Fibroblast of pulmonary artery (primary cell): ENCODE data around the gene GLYR1.

Source experiments
- DNase-seq: peaks from one replicate; pipeline ENCODE4 v3.0.0-alpha.2; 2010; ENCODE audit warnings: low read depth
- H3K4me3 ChIP-seq: replicated peaks from 2 replicates; pipeline ENCODE4 v1.5.1; 2011; ENCODE audit warnings: low read depth, mild to moderate bottlenecking, control low read depth, low read length, moderate library complexity
- TF ChIP-seq, protein P1 (sequence below): IDR thresholded peaks from 2 replicates; pipeline ENCODE4 v1.5.1; 2011; ENCODE audit warnings: mild to moderate bottlenecking, control low read depth, low read length, inconsistent platforms; ENCODE audit errors: missing control alignments

Gene GLYR1

DNA sequence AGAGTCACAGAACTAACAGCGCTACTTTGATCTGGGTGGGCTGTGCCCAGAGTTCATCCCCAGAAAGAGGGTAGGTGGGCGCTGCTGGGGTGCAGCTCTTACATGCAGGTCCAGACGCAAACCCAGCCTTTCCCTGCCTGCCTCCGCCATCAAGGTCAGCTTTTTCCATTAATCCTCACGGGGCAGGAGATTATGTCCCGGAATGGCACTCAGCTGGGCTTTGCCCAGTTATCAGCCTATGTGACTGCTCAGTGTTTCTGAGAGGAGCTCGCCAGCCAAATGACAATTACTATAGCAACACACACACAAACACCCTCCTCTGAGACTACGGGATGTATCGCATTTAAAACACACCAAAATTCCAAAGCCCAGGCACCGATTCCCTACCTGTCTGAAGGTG lies 20.1 kb downstream of the GLYR1 start:
- DNase-seq, result no peak

DNA sequence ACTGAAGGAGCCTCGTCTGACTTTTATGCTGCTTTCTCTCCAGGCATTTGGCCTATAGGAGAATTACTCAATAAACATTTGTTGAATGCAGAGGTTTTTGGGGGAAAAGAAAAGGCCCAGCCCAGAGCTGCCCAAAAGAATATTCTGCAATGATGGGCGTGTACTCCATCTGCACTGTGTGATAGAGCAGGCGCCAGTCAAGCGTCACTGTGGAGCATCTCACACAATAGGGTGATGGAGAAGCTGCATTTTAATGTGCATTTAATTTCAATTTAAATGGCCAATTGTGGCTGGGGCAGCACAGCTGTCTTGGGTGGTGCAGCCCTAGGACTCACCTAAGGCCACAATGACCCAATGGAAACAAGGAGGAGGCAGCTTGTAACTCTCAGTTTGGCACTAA lies 20.6 kb downstream of the GLYR1 start:
- DNase-seq, result no peak
- no peak overlapping the region for H3K4me3 ChIP-seq
- TF ChIP-seq, protein P1, sequence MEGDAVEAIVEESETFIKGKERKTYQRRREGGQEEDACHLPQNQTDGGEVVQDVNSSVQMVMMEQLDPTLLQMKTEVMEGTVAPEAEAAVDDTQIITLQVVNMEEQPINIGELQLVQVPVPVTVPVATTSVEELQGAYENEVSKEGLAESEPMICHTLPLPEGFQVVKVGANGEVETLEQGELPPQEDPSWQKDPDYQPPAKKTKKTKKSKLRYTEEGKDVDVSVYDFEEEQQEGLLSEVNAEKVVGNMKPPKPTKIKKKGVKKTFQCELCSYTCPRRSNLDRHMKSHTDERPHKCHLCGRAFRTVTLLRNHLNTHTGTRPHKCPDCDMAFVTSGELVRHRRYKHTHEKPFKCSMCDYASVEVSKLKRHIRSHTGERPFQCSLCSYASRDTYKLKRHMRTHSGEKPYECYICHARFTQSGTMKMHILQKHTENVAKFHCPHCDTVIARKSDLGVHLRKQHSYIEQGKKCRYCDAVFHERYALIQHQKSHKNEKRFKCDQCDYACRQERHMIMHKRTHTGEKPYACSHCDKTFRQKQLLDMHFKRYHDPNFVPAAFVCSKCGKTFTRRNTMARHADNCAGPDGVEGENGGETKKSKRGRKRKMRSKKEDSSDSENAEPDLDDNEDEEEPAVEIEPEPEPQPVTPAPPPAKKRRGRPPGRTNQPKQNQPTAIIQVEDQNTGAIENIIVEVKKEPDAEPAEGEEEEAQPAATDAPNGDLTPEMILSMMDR, result no peak

More for the DNA sequence above, 20.1 kb downstream of the GLYR1 start:
- H3K4me3 ChIP-seq, result no peak overlapping the region
- TF ChIP-seq, protein P1, result no peak

DNA sequence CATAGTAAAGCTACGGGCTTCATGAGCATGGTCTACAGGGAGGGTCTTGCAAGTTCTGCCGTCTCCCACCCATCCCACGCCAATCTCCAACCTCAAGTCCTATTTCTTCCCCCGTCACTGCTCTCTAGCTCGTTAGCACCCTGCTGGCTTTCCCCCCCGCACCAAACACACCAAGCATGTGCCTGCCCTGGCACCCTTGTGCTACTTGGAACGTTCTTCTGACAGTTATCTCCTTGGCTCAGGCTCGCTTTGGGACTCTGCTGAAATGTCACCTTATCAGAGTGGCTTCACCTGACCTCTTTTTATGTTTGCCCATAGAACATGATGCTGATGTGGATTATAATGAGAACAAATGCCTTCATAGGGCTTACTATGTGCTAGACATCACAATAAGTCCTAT lies 21.9 kb downstream of the GLYR1 start:
- TF ChIP-seq, protein P1, result no peak
- DNase-seq, result no peak

DNA sequence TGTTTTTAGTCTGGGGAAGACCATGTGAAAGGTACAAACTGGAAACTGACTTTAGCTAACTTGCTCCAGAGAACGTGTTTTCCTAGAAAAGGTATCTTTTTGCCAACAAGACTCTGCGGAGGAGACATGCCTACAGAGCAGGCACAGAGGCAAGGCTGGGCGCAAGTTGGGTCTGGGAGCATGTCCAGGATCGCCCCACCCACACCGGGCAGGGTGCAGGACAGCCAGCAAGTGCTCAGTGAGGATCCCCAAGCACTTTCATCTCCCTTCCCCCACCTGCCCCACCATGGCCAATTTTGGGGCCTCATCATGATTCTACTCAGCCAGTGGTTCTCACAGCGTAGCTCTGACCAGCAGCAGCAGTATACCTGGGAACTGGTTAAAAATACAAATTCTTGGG lies 26.4 kb downstream of the GLYR1 start:
- no peak for DNase-seq
- no peak overlapping the region for H3K4me3 ChIP-seq
- TF ChIP-seq, protein P1, result no peak

More for the DNA sequence above, 21.9 kb downstream of the GLYR1 start:
- H3K4me3 ChIP-seq, result no peak overlapping the region

DNA sequence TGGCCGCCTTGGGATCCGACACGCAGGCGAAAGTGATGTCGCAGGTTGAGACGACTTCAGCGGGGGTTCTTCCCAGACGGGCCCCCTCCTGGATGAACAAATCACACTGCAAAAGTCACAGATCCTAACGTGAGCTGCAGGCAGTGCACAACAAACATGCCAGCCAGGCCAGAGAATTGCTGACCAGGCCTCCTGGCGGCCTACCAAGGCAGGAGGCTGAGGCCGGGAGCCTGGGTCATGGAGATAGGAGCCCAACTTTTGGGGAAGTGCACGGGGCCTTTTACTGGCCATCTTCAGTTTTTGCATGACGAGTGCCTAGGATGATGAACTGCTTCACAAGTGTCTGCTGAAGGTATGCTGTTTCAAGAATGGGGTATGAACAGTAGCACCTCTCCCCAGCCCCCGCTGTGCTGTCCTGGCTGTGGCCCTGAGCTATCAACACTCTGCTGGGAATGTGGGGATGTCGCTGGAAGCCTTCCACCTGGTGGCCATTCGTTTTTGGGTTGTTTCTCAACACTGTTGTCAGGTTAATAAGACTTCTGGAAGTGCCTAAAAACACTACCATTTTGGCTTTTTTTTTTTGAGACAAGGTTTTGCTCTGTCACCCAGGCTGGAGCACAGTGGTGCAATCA lies 32.4 kb downstream of the GLYR1 start:
- no peak overlapping the region for H3K4me3 ChIP-seq
- TF ChIP-seq, protein P1, result no peak
- DNase-seq, result no peak

DNA sequence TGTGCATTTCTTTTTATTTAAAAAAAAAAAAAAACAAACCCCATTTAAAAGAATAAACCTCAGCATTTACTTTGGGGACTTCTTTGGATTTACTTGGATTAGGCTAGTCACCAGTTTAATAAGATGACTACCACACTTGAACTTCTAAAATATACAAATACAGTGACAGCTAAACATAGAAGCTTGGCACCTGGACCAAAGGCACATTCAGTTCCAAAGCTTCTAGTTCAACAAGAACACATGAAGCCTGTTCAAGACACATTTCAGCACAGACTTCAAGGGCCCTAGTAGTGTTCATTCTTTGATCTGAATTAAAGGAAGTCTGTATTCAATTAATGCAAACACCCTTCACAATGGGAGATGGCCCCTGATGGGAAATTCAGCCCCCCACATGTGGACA lies 33.0 kb downstream of the GLYR1 start:
- H3K4me3 ChIP-seq, result no peak overlapping the region
- no peak for DNase-seq
- TF ChIP-seq, protein P1, result no peak
